GM12878 (cell line): Measurements from ENCODE around the gene LY6G5C. TPM values are rescaled to one million over a fixed set of nuclear protein-coding genes. Genes with fewer than 3 reads are reported as not detected.

ENCODE experiments used
- ATAC-seq: fragments of 200-7000 bp; cut with Tn5 transposase; 3 replicates; pipeline ENCODE4 v1.9.1; 2020; ENCODE audit warnings: mild to moderate bottlenecking, moderate library complexity
- BruUV-seq: library from RNA; stranded (reverse); fragments of 400-500 nt; replicated peaks from 2 replicates; lab custom pipeline; 2021; lab: Mats Ljungman, UMichigan
- CTCF ChIA-PET: fragments of 300-600 bp; sonication (Branson Sonifier 250); formaldehyde crosslinking; extraction: SDS; loops from one replicate; lab custom pipeline; 2021; ENCODE audit warnings: inconsistent platforms; lab: Yijun Ruan, JAX
- POLR2A ChIA-PET: fragments of 350-600 bp; formaldehyde crosslinking; extraction: SDS; loops from one replicate; lab custom pipeline; 2021; ENCODE audit warnings: inconsistent platforms; lab: Charles Lee
- RAD21 ChIA-PET: fragments of 300-600 bp; sonication (Branson Sonifier 250); formaldehyde crosslinking; loops from one replicate; lab custom pipeline; 2023; ENCODE audit warnings: antibody characterized with exemption; ENCODE audit not compliant: unreplicated experiment; lab: Charles Lee
- SMC1A ChIA-PET: fragments of 300-600 bp; sonication (Branson Sonifier 250); formaldehyde crosslinking; loops from one replicate; lab custom pipeline; 2023; ENCODE audit not compliant: unreplicated experiment, uncharacterized antibody; lab: Charles Lee
- DNase-seq: peaks from one replicate; pipeline ENCODE4 v3.0.0-alpha.2; 2011; ENCODE audit warnings: low read depth, low spot score
- FAIRE-seq: peaks from 3 replicates; lab custom pipeline; 2011; peaks lifted over from hg19 to GRCh38; lab: Jason Lieb, UNC
- H2AFZ ChIP-seq: 2 replicates; pipeline ENCODE4 v1.6.0; 2011; ENCODE audit warnings: low read depth, low read length, control low read depth; ENCODE audit not compliant: control insufficient read depth
- H3K27ac ChIP-seq: 2 replicates; pipeline ENCODE4 v1.5.1; 2011; ENCODE audit warnings: control low read depth; ENCODE audit not compliant: control insufficient read depth, insufficient read depth
- H3K27me3 ChIP-seq, 2 experiments: replicated peaks in 1 of 2; 2 replicates each; pipeline versions ENCODE4 v1.6.0 to v1.6.1; 2011; ENCODE audit warnings: low read length in 1 of 2; ENCODE audit not compliant: control insufficient read depth in 2 of 2, insufficient read depth in 2 of 2
- H3K36me3 ChIP-seq, 2 experiments: 2 replicates each; pipeline ENCODE4 v1.5.1; 2011; ENCODE audit warnings: low read length in 1 of 2; ENCODE audit not compliant: control insufficient read depth in 2 of 2, insufficient read depth in 2 of 2
- H3K4me1 ChIP-seq: 2 replicates; pipeline ENCODE4 v1.6.1; 2011; ENCODE audit warnings: mild to moderate bottlenecking, low read length, moderate library complexity, mixed read lengths; ENCODE audit not compliant: control insufficient read depth, insufficient read depth
- H3K4me2 ChIP-seq: 2 replicates; pipeline ENCODE4 v1.6.0; 2011; ENCODE audit warnings: control low read depth; ENCODE audit not compliant: control insufficient read depth, insufficient read depth
- H3K4me3 ChIP-seq: fragments of 200-600 bp; sonication (generic); 2 replicates; pipeline ENCODE4 v1.5.1; 2016
- H3K79me2 ChIP-seq: 2 replicates; pipeline ENCODE4 v1.6.0; 2011; ENCODE audit warnings: low read length; ENCODE audit not compliant: control insufficient read depth, insufficient read depth
- H3K9ac ChIP-seq: 2 replicates; pipeline ENCODE4 v1.8.0; 2011; ENCODE audit warnings: low read length, control low read depth, mixed read lengths; ENCODE audit not compliant: control insufficient read depth, insufficient read depth
- H3K9me3 ChIP-seq: replicated peaks from 3 replicates; pipeline ENCODE4 v1.5.1; 2011; ENCODE audit warnings: mild to moderate bottlenecking, low read length; ENCODE audit not compliant: control insufficient read depth, insufficient read depth
- H4K20me1 ChIP-seq: 2 replicates; pipeline ENCODE4 v1.6.0; 2011; ENCODE audit not compliant: control insufficient read depth, insufficient read depth
- ATF7 ChIP-seq: fragments of 450-650 bp; IDR thresholded peaks from 2 replicates; pipeline ENCODE4 v1.6.1; 2016; ENCODE audit warnings: low read depth, mild to moderate bottlenecking
- CBX3 ChIP-seq: fragments of 200-600 bp; sonication (generic); IDR thresholded peaks from 2 replicates; pipeline ENCODE4 v1.6.1; 2016; ENCODE audit warnings: low read depth, borderline replicate concordance
- CHD2 ChIP-seq: IDR thresholded peaks from 2 replicates; pipeline ENCODE4 v1.6.1; 2011; ENCODE audit warnings: low read depth, low read length, improper control_type of control experiment, borderline replicate concordance
- CREB1 ChIP-seq: IDR thresholded peaks from 2 replicates; pipeline ENCODE4 v1.6.1; 2012; ENCODE audit warnings: low read depth, mild to moderate bottlenecking, inconsistent platforms
- CUX1 ChIP-seq: IDR thresholded peaks from 2 replicates; pipeline ENCODE4 v1.6.1; 2012; ENCODE audit warnings: improper control_type of control experiment, low read depth, low read length; ENCODE audit not compliant: insufficient replicate concordance
- POLR2AphosphoS5 ChIP-seq: IDR thresholded peaks from 2 replicates; pipeline ENCODE4 v1.6.1; 2011; ENCODE audit warnings: mild to moderate bottlenecking, low read length, inconsistent platforms
- RBBP5 ChIP-seq: fragments of 200-600 bp; sonication (generic); conservative IDR thresholded peaks from 2 replicates; pipeline ENCODE4 v1.6.1; 2016
- SREBF1 ChIP-seq: IDR thresholded peaks from 2 replicates; pipeline ENCODE4 v1.6.1; 2012; ENCODE audit warnings: mild to moderate bottlenecking, low read length
- STAT1 ChIP-seq: fragments of 450-650 bp; conservative IDR thresholded peaks from 2 replicates; pipeline ENCODE4 v1.6.1; 2014; ENCODE audit warnings: antibody characterized with exemption, mild to moderate bottlenecking
- ZNF274 ChIP-seq: IDR thresholded peaks from one replicate; pipeline ENCODE4 v1.8.0; 2011; ENCODE audit not compliant: insufficient read length, insufficient read depth
- ZNF592 ChIP-seq: fragments of 450-650 bp; IDR thresholded peaks from 2 replicates; pipeline ENCODE4 v1.6.1; 2017; ENCODE audit warnings: mild to moderate bottlenecking, moderate library complexity
- WGBS: methylation state at CpG from one replicate; pipeline ENCODE4 v1.1.6; 2016; ENCODE audit warnings: low lambda C conversion rate; ENCODE audit not compliant: insufficient replicate concordance, insufficient coverage; ENCODE audit errors: missing lambda C conversion rate; 5-methylcytosine and 5-hydroxymethylcytosine counted together
- in situ Hi-C: fragments of 300-500 bp; cut with MboI; formaldehyde crosslinking; loops from 9 replicates; pipeline ENCODE4 v1.14.3; 2018; ENCODE audit warnings: mixed read lengths
- intact Hi-C: fragments of 100-400 bp; cut with micrococcal nuclease; formaldehyde crosslinking; loops from one replicate; pipeline ENCODE4 v1.14.2; 2022; ENCODE audit not compliant: unreplicated experiment
- polyA plus RNA-seq, 11 experiments: library from polyadenylated mRNA; depleted of rRNA in 4 of 11; unstranded in 6 of 11; stranded (reverse) in 5 of 11; fragments of >200 nt; fragmentation: Nextera tagmentation in 4 of 11; fragmentation: Illumina TruSeq in 1 of 11; extraction: Ambion mirVana in 4 of 11; extraction: Trizol in 1 of 11; gene quantifications; 1 replicate in 1 of 11; 2 replicates in 10 of 11; pipeline versions ENCODE4 v1.2.1 to v1.2.3, GENCODE V29; 2011 to 2016; ENCODE audit warnings: inconsistent platforms in 2 of 11, missing spikeins in 2 of 11, low read depth in 1 of 11
- total RNA-seq, 4 experiments: library from RNA; depleted of rRNA in 3 of 4; stranded (reverse); fragments of >200 nt in 3 of 4; fragmentation: Illumina TruSeq in 1 of 4; extraction: Trizol in 1 of 4; gene quantifications; 2 replicates each; pipeline versions ENCODE4 v1.2.1 to v1.2.3, GENCODE V29; 2013 to 2021
- TF ChIP-seq, protein P1 (sequence below): fragments of 450-650 bp; IDR thresholded peaks from 2 replicates; pipeline ENCODE4 v1.6.1; 2017; ENCODE audit warnings: low read depth, mild to moderate bottlenecking, moderate library complexity

Gene LY6G5C
- total and polyA plus RNA-seq, 10 of the 15 experiments (the other 5 are each of a cell fraction or from before 2014, with no cell fraction given) = 0.76 to 6.1 (median 1.7) TPM

- ChIA-PET RAD21 (interaction anchor here (1.2 kb wide), 1 partner anchor 33 kb away, joined by 4 read pairs; the partner anchor contains the start of gene LY6G5C), SMC1A (interaction anchor here (0.6 kb wide), 1 partner anchor 56 kb away, joined by 3 read pairs; no protein-coding TSS in a partner anchor), POLR2A (interaction anchor here (0.6 kb wide), 1 partner anchor 85 kb away, joined by 5 read pairs; no protein-coding TSS in a partner anchor), CTCF (interaction anchor here (0.8 to 2.9 kb wide), 4 partner anchors 10 to 57 kb away, joined by 3 to 14 read pairs (median 4); partner anchors contain the start of gene MPIG6B)
- Histone ChIP-seq H3K4me3 (no peak overlapping the region), H3K9ac (no peak overlapping the region), H3K27me3 (peaks cover 0 to 2% of the 10 kb centered on the region in 2 experiments; a peak in 3 of 4 replicates), H3K9me3 (no peaks in the 10 kb centered on the region), H3K4me2 (no peak overlapping the region), H3K79me2 (no peaks in the 10 kb centered on the region), H3K4me1 (no peaks in the 10 kb centered on the region), H3K27ac (no peak overlapping the region), H4K20me1 (no peaks in the 10 kb centered on the region), H2AFZ (no peak overlapping the region), H3K36me3 (no peaks in the 10 kb centered on the region)
- no TSS peak for BruUV-seq
- FAIRE-seq (no peak), DNase-seq (no peak), ATAC-seq (no peak)
- intact Hi-C loops = no loop called here
- 0% methylated on average over 4 of the region's 4 CpGs for WGBS
- in situ Hi-C loops = no loop called here
- TF ChIP-seq ATF7 (no peak), RBBP5 (no peak), CREB1 (no peak), STAT1 (no peak), CBX3 (no peak), CHD2 (no peak), CUX1 (no peak), SREBF1 (no peak), POLR2AphosphoS5 (no peak), ZNF274 (no peak), ZNF592 (no peak)
- TF ChIP-seq, protein P1, sequence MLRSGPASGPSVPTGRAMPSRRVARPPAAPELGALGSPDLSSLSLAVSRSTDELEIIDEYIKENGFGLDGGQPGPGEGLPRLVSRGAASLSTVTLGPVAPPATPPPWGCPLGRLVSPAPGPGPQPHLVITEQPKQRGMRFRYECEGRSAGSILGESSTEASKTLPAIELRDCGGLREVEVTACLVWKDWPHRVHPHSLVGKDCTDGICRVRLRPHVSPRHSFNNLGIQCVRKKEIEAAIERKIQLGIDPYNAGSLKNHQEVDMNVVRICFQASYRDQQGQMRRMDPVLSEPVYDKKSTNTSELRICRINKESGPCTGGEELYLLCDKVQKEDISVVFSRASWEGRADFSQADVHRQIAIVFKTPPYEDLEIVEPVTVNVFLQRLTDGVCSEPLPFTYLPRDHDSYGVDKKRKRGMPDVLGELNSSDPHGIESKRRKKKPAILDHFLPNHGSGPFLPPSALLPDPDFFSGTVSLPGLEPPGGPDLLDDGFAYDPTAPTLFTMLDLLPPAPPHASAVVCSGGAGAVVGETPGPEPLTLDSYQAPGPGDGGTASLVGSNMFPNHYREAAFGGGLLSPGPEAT = no peak
Observed at GRCh38 chr6:31713465-31713864, 32.6 kb upstream of the LY6G5C start.
